HUES6 (cell line): ENCODE results near the gene LXN.
A peak's percentile ranks its signal among the peaks of the same experiment; 100 is the strongest.

Experiments used
- H3K27ac ChIP-seq: 2 replicates; pipeline ENCODE4 v1.7.0; 2013; ENCODE audit warnings: low read depth, mild to moderate bottlenecking, low read length, inconsistent platforms
- H3K27me3 ChIP-seq: 2 replicates; pipeline ENCODE4 v1.6.1; 2013; ENCODE audit warnings: low read length; ENCODE audit not compliant: control insufficient read depth, insufficient read depth
- H3K36me3 ChIP-seq: 2 replicates; pipeline ENCODE4 v1.6.1; 2013; ENCODE audit warnings: low read length; ENCODE audit not compliant: control insufficient read depth, insufficient read depth
- H3K4me1 ChIP-seq: 2 replicates; pipeline ENCODE4 v1.6.1; 2013; ENCODE audit warnings: low read length; ENCODE audit not compliant: control insufficient read depth, insufficient read depth
- H3K4me3 ChIP-seq: 2 replicates; pipeline ENCODE4 v1.5.1; 2013; ENCODE audit warnings: low read depth, low read length
- H3K9ac ChIP-seq: one replicate; pipeline ENCODE4 v1.6.1; 2013; ENCODE audit warnings: mild to moderate bottlenecking, low read length
- H3K9me3 ChIP-seq: 2 replicates; pipeline ENCODE4 v1.6.1; 2013; ENCODE audit warnings: low read depth, low read length; ENCODE audit not compliant: control insufficient read depth, insufficient read depth

Gene LXN

DNA sequence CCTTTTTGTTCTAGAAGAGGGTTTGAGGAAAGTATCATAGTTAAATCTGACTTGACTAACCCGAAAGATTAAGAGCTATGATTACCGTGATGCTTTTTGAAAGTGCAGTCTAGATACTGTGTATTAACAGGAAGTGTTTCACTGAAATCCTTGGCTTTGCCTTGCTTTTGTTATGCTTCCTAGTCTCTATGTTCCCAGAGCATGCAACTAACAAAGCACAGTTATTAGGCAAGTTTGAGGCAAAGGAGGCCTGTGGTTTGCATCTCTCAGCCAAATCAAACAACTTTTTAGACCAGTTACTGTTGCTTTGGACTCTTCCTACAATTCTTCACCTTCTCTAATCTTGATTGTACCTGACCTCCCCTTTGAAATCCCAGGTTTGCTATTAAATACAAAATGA, 3.9 kb downstream of the LXN start:
- Histone ChIP-seq H3K4me3 (no peak overlapping the region), H3K36me3 (peaks cover 57% of the 10 kb centered on the region), H3K9ac (no peak overlapping the region), H3K4me1 (no peaks in the 10 kb centered on the region), H3K27me3 (no peaks in the 10 kb centered on the region), H3K27ac (no peak overlapping the region), H3K9me3 (no peaks in the 10 kb centered on the region)

DNA sequence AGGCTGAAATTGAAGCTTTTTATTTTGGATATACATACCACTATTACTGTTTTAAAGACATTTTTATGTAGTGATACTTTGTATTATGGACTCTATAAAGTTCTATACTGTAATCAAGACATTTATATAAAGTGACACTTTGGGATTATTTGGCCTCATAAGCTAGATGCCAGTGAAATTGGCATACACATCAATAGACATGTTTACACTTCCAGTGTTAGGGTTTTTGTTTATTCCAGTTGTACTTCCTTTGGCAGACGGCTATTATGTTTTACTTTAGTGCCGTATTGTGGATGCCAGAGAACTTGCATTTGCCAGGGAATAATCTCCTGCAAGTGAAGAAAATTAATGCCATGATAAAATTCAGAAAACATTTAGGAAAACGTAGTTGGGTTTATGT, 6.0 kb downstream of the LXN start:
- H3K36me3 ChIP-seq: peaks cover 75% of the 10 kb centered on the region
- H3K9ac ChIP-seq: no peak overlapping the region
- no peak overlapping the region for H3K4me3 ChIP-seq
- no peak overlapping the region for H3K27ac ChIP-seq
- no peaks in the 10 kb centered on the region for H3K9me3 ChIP-seq
- no peaks in the 10 kb centered on the region for H3K27me3 ChIP-seq
- no peaks in the 10 kb centered on the region for H3K4me1 ChIP-seq

- Histone ChIP-seq H3K4me3 (no peak overlapping the region), H3K4me1 (no peaks in the 10 kb centered on the region), H3K9ac (no peak overlapping the region), H3K9me3 (no peaks in the 10 kb centered on the region), H3K36me3 (peaks cover 88% of the 10 kb centered on the region), H3K27me3 (no peaks in the 10 kb centered on the region), H3K27ac (no peak overlapping the region)
Measured at GRCh38 chr3:158663832-158664231, 8.6 kb downstream of the LXN start.

DNA sequence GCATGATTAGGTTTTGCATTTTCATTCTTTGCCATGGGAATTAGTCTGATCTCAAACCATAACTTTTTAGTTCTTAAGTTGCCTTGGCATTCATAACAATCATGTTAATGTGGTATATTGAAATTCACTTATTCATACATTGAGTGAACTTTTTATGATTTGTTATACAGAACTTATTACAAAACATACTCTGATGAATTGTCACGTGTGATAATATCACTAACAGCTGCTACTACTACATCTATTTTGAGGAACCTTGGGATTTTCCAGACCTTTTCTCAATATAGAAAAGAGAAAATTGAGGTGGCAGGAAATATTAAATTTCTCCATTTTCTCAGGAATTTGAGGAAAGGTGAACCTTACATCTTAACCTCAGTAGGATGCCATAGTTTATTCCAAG, 9.2 kb downstream of the LXN start:
- no peaks in the 10 kb centered on the region for H3K4me1 ChIP-seq
- H3K27ac ChIP-seq: no peak overlapping the region
- H3K27me3 ChIP-seq: no peaks in the 10 kb centered on the region
- H3K9me3 ChIP-seq: no peaks in the 10 kb centered on the region
- peaks cover 88% of the 10 kb centered on the region for H3K36me3 ChIP-seq
- H3K9ac ChIP-seq: no peak overlapping the region
- no peak overlapping the region for H3K4me3 ChIP-seq

DNA sequence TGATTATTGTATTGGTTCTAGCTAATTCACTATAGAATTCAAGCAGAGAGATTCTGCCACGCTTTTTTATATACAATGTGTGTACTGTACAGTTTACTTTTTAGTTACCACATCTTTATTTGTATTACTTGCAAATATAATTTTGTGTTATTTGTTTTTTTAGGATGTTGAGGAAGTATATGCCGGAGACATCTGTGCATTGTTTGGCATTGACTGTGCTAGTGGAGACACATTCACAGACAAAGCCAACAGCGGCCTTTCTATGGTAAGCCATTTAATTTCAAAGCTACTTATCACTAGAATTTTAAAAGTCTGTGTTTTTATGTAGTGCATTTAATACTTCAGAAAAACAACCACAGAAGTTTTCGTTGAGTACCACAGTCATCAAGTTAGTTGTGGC, 11.7 kb downstream of the LXN start:
- Histone ChIP-seq H3K9ac (no peak overlapping the region), H3K27ac (no peak overlapping the region), H3K9me3 (no peaks in the 10 kb centered on the region), H3K27me3 (no peaks in the 10 kb centered on the region), H3K4me1 (no peaks in the 10 kb centered on the region), H3K4me3 (no peak overlapping the region), H3K36me3 (peaks cover 76% of the 10 kb centered on the region)

DNA sequence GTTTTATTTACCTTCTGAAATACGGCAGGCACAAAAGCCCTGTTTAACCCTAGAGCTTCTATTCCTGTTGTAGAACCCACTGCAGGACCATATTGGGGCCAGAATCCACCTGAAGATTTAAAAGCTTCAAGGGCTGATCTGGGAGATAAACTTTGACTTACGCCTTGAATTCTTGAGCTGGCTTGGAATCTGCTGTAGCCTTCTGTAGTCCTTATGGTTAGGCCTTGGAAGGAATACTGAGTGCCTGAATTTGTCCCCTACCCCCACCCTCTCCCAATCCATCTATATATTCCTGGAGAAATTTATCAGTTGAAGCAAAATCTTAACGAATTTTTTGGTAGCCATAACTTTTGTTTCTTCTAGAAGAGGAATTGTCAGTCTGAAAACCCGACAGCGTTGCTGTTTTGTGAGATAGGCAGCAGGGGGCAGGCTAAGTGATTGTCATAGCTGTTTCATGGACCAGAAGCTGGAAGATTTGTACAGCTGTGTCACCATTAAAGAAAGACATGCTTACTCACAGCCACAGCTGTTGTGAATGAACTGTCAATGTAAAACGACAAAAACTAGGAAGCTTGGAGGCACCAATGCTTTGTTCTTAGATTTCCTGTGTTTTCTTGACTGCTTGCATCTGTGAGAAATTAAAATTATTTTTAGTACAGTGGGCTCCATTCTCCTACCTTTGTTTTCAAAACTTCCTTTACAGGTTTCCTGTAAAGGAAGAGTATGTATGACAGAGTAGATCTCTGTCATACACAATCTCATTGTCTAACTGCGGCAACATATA, 12.8 kb downstream of the LXN start:
- H3K27me3 ChIP-seq: no peaks in the 10 kb centered on the region
- no peak overlapping the region for H3K27ac ChIP-seq
- H3K9me3 ChIP-seq: no peaks in the 10 kb centered on the region
- no peaks in the 10 kb centered on the region for H3K4me1 ChIP-seq
- no peak overlapping the region for H3K9ac ChIP-seq
- peaks cover 74% of the 10 kb centered on the region for H3K36me3 ChIP-seq
- no peak overlapping the region for H3K4me3 ChIP-seq

DNA sequence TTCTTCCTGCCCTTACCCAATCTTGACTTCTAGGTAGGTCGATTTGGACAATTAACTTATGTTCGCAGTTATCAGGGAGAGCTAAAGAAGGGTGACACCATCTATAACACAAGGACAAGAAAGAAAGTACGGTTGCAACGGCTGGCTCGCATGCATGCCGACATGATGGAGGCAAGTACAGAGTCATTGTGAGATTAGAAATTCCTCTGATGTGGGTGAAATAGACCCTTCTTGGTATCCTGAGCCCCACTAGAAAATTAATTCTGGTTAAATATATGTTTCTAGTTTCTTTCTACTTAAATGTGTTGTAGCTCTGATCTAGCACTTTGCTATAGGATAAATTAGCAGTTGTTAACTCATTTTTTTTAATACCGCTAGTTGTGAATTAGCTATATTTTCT, 13.6 kb downstream of the LXN start:
- H3K36me3 ChIP-seq: peaks cover 74% of the 10 kb centered on the region
- H3K27me3 ChIP-seq: no peaks in the 10 kb centered on the region
- no peaks in the 10 kb centered on the region for H3K9me3 ChIP-seq
- no peak overlapping the region for H3K9ac ChIP-seq
- no peak overlapping the region for H3K4me3 ChIP-seq
- H3K27ac ChIP-seq: no peak overlapping the region
- no peaks in the 10 kb centered on the region for H3K4me1 ChIP-seq

- no peak overlapping the region for H3K27ac ChIP-seq
- H3K4me3 ChIP-seq: no peak overlapping the region
- H3K27me3 ChIP-seq: no peaks in the 10 kb centered on the region
- H3K36me3 ChIP-seq: peaks cover 74% of the 10 kb centered on the region
- H3K9me3 ChIP-seq: no peaks in the 10 kb centered on the region
- no peak overlapping the region for H3K9ac ChIP-seq
- H3K4me1 ChIP-seq: no peaks in the 10 kb centered on the region
Measured at GRCh38 chr3:158652463-158652862, 20.0 kb downstream of the LXN start.

DNA sequence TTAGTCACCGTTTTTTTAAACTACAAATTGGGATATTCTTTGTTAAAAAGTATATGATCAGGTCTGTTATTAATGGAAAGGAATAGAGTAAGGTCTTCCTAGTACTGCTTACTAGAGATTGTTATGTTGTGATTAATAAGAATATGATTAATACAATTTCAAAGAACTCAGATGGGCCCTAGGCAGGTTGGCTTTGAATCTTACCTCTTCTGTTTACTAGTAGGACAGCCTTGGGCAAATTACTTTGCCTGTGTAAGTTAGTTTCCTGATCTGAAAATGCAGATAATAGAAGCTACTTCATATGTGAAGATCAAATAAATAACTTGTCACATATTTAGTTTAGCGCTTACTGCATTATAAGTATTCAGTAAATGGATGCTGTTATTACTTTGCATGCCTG, 21.3 kb downstream of the LXN start:
- Histone ChIP-seq H3K9ac (no peak overlapping the region), H3K36me3 (peaks cover 79% of the 10 kb centered on the region), H3K4me3 (no peak overlapping the region), H3K9me3 (no peaks in the 10 kb centered on the region), H3K27me3 (no peaks in the 10 kb centered on the region), H3K27ac (no peak overlapping the region), H3K4me1 (no peaks in the 10 kb centered on the region)

GRCh38 chr3:158649791-158650190, 22.7 kb downstream of the LXN start:
- Histone ChIP-seq H3K27ac (no peak overlapping the region), H3K27me3 (no peaks in the 10 kb centered on the region), H3K4me1 (no peaks in the 10 kb centered on the region), H3K9me3 (no peaks in the 10 kb centered on the region), H3K4me3 (no peak overlapping the region), H3K9ac (no peak overlapping the region), H3K36me3 (peaks cover 72% of the 10 kb centered on the region)

DNA sequence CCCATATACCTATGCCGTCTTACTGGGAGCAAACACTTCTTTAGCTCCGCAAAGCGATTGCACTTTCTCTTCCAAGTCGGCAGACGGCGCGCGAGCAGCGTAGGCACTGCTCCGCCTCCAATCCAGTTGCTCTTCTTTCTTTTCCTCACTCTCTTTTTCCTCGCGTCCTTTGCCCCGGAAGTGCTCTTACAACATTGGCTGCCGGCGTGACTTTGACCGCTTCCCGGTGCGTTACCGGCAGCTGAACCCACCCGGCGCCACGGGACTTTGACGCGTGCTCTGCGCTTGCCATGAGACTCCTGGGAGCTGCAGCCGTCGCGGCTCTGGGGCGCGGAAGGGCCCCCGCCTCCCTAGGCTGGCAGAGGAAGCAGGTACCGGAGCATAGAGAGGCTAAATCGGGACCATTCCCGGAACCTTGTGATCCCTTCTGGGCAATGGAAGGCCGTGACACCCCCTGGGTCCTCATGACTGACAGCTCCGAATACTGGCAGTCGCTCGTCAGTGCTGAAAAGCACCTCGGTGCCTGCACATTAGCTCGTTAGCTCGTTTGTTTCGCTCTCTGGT, 28.0 kb downstream of the LXN start, which contains the start of gene GFM1:
Gene GFM1 (plus strand): TSS at position 183 of the 564 bp plus-strand sequence. CDS start 108 bp downstream, at position 291.
- H3K36me3 ChIP-seq: peaks cover 29% of the 10 kb centered on the region
- H3K9me3 ChIP-seq: no peaks in the 10 kb centered on the region
- H3K9ac ChIP-seq: peak within 1 kb of the TSS; percentile 95
- H3K27ac ChIP-seq: 0 out of 2 replicates have a peak within 1 kb of the TSS, but pooled peaks have one; percentile 57
- peak within 1 kb of the TSS; percentile 97 for H3K4me3 ChIP-seq
- H3K4me1 ChIP-seq: no peaks in the 10 kb centered on the region
- H3K27me3 ChIP-seq: no peaks in the 10 kb centered on the region
